Neural crest cell (in vitro differentiated cells): Measurements from ENCODE around the gene CD8A. TPM values are rescaled to one million over a fixed set of nuclear protein-coding genes. Genes with fewer than 3 reads are reported as not detected.

Source experiments
- DNase-seq: peaks from one replicate; pipeline ENCODE4 v3.0.0; 2021; ENCODE audit warnings: low read depth, mixed read lengths, low spot score
- H3K27ac Mint-ChIP-seq: one replicate; pipeline ENCODE4 v1.8.0; 2021; ENCODE audit warnings: mild to moderate bottlenecking, mixed read lengths; ENCODE audit not compliant: unreplicated experiment
- H3K27me3 Mint-ChIP-seq: 2 replicates; pipeline ENCODE4 v1.8.0; 2021; ENCODE audit warnings: low read depth, mild to moderate bottlenecking, mixed read lengths
- H3K36me3 Mint-ChIP-seq: 2 replicates; pipeline ENCODE4 v1.8.0; 2021; ENCODE audit warnings: low read depth, mild to moderate bottlenecking, mixed read lengths
- H3K4me1 Mint-ChIP-seq: 2 replicates; pipeline ENCODE4 v1.8.0; 2021; ENCODE audit warnings: mixed read lengths
- H3K4me3 Mint-ChIP-seq: one replicate; pipeline ENCODE4 v1.8.0; 2021; ENCODE audit warnings: mild to moderate bottlenecking, mixed read lengths
- H3K9me3 Mint-ChIP-seq: 2 replicates; pipeline ENCODE4 v1.8.0; 2021; ENCODE audit warnings: mixed read lengths
- CTCF ChIP-seq: fragments of 200-600 bp; sonication (generic); conservative IDR thresholded peaks from 2 replicates; pipeline ENCODE4 v1.5.0; 2021; ENCODE audit warnings: antibody characterized with exemption, mild to moderate bottlenecking
- total RNA-seq: library from RNA; stranded (reverse); gene quantifications from 2 replicates; pipeline ENCODE4 v1.2.1, GENCODE V29; 2021

Gene CD8A
- total RNA-seq, 1 donor from 2014 or later, result 0.54 TPM

- peak overlapping the region; percentile 54 for H3K4me3 Mint-ChIP-seq
- no peak overlapping the region for H3K27ac Mint-ChIP-seq
These were observed 508 bp downstream of the CD8A start for GRCh38 chr2:86790134-86790675.

GRCh38 chr2:86789687-86790133 is 1.0 kb downstream of the CD8A start:
- peaks cover 89% of the 10 kb centered on the region for H3K27me3 Mint-ChIP-seq
- no peak for TF ChIP-seq CTCF
- H3K36me3 Mint-ChIP-seq, result no peaks in the 10 kb centered on the region
- no peak overlapping the region for H3K27ac Mint-ChIP-seq
- H3K4me1 Mint-ChIP-seq, result peaks cover 8% of the 10 kb centered on the region
- peak overlapping the region; percentile 54 for H3K4me3 Mint-ChIP-seq
- no peak for DNase-seq
- H3K9me3 Mint-ChIP-seq, result peaks cover 2% of the 10 kb centered on the region

More at GRCh38 chr2:86790134-86790675, 508 bp downstream of the CD8A start:
- peaks cover 92% of the 10 kb centered on the region for H3K27me3 Mint-ChIP-seq
- H3K4me1 Mint-ChIP-seq, result peaks cover 8% of the 10 kb centered on the region
- H3K36me3 Mint-ChIP-seq, result no peaks in the 10 kb centered on the region
- no peak for TF ChIP-seq CTCF
- DNase-seq, result no peak
- peaks cover 5% of the 10 kb centered on the region for H3K9me3 Mint-ChIP-seq

GRCh38 chr2:86788881-86789686 is 1.6 kb downstream of the CD8A start:
- peaks cover 87% of the 10 kb centered on the region for H3K27me3 Mint-ChIP-seq
- H3K36me3 Mint-ChIP-seq, result no peaks in the 10 kb centered on the region
- H3K4me3 Mint-ChIP-seq, result no peak overlapping the region
- TF ChIP-seq CTCF, result no peak
- no peak for DNase-seq
- peaks cover 8% of the 10 kb centered on the region for H3K4me1 Mint-ChIP-seq
- no peak overlapping the region for H3K27ac Mint-ChIP-seq
- H3K9me3 Mint-ChIP-seq, result no peaks in the 10 kb centered on the region

- TF ChIP-seq CTCF, result no peak
- H3K27me3 Mint-ChIP-seq, result peaks cover 82% of the 10 kb centered on the region
- no peaks in the 10 kb centered on the region for H3K36me3 Mint-ChIP-seq
- H3K9me3 Mint-ChIP-seq, result no peaks in the 10 kb centered on the region
- no peak overlapping the region for H3K4me3 Mint-ChIP-seq
- H3K27ac Mint-ChIP-seq, result no peak overlapping the region
- DNase-seq, result no peak
- H3K4me1 Mint-ChIP-seq, result peaks cover 8% of the 10 kb centered on the region
These were observed 2.5 kb downstream of the CD8A start for GRCh38 chr2:86788165-86788564.

- DNase-seq, result no peak
- Mint-ChIP-seq H3K27ac (no peak overlapping the region), H3K27me3 (peaks cover 77% of the 10 kb centered on the region), H3K9me3 (no peaks in the 10 kb centered on the region), H3K4me1 (peaks cover 8% of the 10 kb centered on the region), H3K4me3 (peak overlapping the region; percentile 21), H3K36me3 (no peaks in the 10 kb centered on the region)
- no peak for TF ChIP-seq CTCF
These were observed 3.0 kb downstream of the CD8A start for GRCh38 chr2:86787736-86788135.
